ENCODE data around the gene SMC5.

DNA sequence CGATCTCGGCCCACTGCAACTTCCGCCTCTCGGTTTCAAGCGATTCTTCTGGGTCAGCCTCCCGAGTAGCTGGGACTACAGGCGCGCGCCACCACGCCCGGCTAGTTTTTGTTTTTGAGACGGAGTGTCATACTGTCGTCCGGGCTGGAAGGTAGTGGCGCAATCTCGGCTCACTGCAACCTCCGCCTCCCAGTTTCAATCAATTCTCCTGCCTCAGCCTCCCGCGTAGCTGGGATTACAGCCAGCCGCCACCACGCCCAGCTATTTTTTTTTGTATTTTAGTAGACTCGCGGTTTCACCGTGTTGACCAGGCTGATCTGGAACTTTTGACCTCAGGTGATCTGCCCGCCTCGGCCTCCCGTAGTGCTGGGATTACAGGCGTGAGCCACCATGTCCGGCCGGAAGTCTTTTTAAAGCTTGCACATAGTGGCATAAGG, 1.2 kb downstream of the SMC5 start:
- TF ChIP-seq GATA2 (IDR thresholded peaks at IDR 0.05; ENCODE audit: low read depth, low read length) (no peak), GATA3 (IDR thresholded peaks at IDR 0.05; ENCODE audit: low read depth, low read length) (no peak)

All from SH-SY5Y (cell line).